GM18909 (cell line): Measurements from ENCODE around the gene TRIP13.

Source experiments
- ATAC-seq: cut with Tn5 transposase; IDR thresholded peaks from one replicate; pipeline ENCODE4 v1.9.1; 2021; ENCODE audit warnings: mild to moderate bottlenecking; ENCODE audit not compliant: unreplicated experiment, poor library complexity

Gene TRIP13

DNA sequence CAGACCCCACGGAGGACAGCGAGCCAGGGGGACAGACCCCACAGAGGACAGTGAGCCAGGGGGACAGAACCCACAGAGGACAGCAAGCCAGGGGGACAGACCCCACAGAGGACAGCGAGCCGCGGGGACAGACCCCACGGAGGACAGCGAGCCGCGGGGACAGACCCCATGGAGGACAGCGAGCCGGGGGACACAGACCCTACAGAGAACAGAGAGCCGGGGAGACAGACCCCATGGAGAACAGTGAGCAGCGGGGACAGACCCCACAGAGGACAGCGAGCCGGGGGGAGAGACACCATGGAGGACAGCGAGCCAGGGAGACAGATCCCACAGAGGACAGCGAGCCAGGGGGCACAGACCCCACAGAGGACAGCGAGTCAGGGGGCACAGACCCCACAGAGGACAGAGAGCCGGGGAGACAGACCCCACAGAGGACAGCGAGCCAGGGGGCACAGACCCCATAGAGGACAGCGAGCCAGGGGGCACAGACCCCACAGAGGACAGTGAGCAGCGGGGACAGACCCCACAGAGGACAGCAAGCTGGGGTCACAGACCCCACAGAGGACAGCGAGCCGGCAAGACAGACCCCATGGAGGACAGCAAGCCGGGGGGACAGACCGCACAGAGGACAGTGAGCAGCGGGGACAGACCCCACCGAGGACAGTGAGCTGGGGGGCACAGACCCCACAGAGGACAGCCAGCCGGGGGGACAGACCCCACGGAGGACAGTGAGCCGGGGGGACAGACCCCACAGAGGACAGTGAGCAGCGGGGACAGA lies 37.5 kb upstream of the TRIP13 start:
- ATAC-seq: no peak

DNA sequence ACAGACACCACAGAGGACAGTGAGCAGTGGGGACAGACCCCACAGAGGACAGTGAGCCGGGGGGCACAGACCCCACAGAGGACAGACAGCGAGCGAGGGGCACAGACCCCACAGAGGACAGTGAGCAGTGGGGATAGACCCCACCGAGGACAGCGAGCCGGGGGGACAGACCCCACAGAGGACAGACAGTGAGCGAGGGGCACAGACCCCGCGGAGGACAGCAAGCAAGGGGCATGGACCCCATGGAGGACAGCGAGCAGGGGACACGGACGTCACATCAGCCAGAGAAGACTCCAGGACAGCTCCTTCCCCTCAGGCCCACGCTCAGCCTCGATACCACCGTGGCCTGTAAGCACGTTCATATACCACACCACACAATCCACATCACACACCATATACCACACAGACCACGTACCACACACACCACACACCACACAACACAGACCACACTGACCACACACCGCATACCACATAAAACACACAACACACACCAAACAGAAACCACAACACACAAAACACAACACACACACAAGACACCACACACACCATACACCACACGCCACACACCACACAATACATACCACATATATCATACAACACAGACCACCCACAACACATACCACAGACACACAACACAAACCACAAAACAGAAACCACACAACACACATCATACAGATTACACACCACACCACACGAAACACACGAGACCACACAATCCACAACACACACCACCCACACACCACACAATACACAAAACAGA lies 36.7 kb upstream of the TRIP13 start:
- no peak for ATAC-seq

DNA sequence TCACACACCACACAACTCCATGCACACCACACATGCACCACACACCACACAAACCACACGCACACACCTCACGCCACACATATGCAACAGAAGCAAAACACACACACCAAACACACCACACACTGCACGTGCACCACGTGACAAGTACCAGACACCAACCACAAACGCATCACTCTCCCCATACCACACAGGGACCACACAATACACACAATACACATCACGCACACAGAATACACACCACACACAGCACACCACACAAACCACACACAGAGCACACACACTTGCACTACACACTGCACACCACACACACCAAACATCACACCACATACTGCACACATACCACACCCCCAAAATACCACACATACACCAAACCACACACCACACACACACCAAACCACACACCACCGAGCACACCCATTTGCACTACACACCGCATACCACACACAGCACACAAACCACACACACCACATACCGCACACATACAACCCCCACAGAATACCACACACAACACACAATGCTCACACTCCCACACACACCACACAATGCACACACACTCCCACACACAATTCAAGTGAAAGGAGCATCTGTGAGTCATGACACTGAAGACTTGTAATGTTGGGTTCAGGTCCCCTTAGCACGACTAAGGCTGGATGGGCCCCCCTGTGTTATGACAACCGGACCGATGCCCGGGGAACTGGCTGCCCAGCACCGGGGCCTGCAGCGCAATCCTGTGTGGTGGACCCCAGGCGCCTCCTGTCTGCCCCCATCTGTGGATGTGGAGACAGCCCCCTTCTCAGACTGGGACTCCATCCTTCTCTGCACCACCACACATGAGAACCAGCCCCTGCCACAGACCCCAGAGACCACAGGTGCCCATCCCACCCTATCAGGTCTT lies 35.9 kb upstream of the TRIP13 start:
- ATAC-seq: no peak

DNA sequence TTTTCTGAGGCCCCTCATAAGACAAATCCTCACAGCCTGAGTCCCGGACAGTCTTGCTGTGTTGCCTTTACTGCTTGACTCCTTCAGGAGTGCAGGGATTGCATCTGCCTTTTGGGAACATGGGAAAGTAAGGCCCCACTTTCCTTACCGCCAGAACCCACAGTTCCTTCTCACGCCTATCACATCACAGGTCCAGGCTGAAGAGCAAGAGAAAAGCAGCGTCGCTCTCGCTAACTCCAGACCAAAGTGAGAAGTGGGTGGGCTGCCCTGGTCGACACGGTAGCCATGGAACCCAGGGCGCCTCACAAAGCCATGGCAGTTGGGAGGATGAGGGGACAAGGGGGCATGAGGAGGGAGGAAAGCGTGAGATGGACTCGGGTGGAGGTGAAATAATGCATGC lies 34.0 kb upstream of the TRIP13 start:
- no peak for ATAC-seq

DNA sequence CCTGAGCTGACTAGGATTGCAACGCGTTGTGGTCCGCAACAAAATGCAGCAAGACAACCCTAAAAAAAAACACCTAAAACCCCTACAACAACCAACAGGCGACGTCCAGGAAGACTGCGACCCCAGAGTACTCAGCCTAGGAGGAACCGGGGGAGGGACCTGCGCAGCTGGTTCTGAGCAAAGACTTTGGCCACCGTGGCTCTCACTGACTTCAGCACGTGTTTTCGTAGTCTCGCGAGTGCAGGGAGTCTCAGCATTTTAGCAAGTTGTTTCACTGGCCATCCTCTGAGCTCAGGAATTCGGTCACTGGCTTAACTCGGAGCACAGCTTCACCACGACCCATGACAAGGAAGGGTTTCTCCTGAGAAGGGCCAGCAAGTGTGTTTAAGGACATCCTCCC lies 33.3 kb upstream of the TRIP13 start:
- no peak for ATAC-seq

DNA sequence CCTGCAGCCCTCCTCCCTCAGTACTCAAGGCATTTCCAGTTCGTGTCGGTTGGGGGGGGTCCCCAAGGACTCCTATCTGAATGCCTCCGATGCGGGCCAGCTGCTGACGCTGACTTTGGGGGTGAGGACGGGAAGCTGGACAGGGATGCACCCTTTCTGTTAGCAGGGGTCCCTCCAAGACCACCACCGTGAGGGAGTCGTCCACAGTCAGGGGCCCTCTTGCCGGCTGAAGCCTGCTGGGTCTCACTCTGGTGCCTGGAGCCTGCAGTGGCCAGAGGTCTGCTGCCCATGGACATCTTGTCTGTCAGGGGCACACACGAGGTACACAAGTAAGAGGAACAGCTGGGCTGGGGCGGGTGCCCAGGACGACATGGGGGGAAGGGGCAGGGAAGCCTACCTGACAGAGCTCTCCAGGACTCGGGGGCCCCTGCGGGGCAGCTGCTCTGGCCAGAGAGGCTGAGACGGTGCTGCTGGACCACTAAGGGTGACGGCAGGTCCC lies 32.8 kb upstream of the TRIP13 start:
- no peak for ATAC-seq

DNA sequence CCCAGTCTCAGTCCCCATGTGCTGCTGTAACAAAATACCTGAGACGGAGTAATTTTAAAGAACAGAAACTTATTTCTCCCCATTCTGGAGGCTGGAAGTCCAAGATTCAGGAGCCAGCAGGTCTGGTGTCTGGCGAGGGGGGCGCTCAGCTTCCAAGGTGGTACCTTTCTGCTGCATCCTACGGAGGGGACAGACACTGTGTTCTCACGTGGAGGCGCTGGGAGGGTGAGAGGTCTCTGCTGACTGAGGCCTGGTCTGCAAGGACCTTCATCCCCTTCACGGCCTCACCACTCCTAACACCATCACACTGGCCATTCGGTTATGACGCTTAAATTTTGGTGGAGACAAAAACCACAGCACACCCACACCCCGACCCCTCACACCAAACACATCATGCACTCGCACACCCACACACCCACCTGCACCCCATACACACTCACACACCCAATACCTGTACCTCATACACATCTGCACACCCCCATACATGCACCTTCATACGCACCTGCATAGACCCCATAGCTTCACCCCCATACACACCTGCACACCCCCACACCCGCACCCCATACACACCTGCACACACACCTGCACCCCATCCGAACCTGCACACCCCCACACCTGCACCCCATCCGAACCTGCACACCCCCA lies 32.1 kb upstream of the TRIP13 start:
- ATAC-seq: no peak

DNA sequence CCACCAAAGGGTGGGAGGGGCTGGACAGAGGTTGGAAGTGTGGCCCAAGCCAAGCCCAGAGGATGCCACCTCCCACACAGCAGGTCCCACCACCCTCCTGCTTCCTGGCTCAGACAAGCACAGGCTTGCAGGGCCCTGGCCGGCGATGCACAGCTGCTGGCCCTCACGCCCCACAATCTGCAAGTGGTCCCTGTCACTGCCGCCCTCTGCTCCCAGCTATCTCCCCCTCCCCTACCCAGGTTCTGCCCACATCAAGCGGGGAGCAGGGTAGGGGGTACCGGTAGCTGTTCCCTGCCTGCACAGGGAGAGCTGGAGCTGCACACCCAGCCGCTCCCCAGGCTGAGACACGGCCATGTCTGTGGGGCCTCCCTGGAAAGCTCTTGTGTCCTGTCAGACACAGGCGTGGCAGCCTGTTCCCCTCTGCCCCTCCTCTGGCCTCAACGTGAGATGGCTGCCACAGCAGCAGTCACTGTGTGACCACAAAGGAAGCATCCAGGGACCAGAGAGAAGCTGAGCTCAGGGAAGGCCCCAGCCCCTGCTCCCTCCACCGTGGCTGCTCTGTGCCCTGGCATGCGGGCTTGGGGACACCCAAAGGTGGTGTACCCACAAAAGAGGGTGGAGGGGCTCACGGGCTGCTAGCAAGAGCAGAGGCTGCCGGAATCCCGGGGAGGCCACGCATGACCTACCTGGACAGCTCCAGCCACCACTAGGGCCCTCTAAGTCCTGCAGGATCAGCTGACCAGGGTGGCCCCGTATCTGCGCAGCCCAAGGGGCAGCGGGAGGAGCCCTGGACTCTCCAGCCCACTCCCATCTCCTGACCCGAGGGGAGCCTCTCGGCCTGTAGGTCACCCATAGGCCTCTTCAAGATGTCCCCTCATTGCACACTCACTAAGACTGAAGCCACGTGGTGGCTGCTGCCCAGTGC lies 31.0 kb upstream of the TRIP13 start:
- no peak for ATAC-seq

DNA sequence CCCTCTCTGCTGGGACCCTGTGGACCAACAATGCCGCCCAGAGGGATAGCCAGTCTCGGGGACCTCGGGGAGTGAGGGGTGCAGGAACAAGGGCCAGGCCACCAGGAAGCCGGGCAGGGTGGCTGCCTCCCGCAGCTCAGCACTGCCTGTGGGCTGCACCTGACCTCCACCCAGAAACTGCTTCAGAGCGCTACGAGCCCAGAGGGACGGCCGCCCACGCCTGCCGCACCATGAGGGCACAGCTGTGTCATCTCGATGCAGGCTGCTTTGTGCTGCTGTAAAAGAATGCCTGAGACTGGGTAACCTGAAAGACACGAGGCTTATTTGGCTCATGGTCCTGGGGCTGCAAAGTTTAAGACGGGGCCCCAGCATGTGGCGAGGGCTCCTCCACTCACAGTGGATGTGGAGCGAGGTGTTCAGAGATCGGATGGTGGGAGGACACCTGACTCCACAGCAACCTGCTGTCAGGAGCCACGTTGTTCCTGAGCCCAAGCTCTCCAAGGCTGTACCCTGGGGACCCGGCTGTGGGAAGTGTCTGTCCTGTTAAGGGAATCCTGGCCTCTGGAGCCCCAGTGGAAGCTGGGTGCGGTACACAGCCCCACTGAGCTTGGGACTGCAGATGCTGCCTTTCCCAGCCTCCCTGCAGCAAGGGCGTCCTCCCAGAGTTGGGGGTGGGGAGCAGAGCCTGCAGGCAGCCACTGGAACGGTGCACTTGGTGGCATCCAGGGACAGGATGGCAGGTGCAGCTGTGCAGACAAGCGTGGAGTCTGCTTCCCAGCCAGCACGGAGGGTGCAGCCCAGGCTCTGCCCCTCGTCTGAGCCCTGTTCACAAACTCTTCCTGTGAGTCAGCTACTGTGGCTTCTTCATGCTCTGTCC lies 30.1 kb upstream of the TRIP13 start:
- no peak for ATAC-seq

DNA sequence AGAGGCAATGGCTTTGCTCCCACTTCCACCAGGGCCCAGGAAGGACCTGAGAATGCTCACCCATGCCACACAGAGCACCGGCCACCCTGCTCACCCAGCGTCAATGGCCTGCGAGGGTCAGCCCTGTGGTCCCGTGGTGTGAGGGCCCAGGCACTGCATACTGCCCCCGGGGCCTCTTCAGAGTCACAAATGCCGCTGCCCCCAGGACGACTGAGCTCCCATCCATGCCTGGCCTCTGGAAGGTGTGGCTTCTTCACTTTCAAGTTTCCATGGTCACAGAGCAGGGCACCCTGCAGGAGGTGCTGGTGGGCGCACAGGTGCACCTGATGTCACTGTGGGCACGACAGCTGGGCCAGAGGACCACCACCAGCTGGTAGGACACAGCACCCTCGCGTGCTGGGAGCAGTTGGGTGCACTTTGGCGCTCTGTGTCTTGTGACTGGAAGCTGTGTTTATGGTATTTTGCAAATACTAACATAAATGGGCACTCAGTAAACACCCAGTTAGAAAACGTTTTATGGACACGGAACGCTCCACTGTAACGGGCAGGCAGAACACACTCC lies 29.4 kb upstream of the TRIP13 start:
- ATAC-seq: no peak

DNA sequence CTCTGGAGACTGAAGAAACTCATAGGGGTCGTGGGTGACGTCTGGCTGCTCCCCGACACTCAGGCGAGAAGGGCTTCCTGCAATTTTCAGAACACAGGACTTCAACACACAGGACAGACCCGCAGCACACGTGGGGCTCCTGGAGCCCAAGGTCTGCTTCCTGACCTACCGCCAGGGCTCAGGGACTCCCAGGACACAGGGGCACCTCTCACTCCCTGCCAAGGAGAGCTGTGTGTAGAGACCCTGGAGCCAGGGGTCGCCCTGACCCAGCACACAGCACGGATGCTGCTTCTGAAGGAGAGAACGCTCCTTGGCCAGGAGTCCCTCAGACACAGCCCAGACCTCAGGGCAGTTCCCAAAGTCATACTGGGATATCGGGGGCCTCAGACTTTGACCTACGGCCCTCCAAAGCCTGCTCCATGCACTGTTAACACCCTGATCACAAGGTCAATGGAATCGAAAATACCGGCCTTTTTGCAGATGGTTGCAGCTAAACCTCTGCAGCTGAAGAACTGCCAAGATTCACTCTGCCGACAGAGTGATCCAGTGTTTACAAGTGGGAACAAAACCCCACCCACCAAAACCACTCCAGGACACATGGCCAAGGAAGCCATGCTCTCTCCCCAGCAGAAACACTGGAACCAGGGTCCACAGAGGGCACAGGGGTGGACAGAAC lies 28.1 kb upstream of the TRIP13 start:
- no peak for ATAC-seq

DNA sequence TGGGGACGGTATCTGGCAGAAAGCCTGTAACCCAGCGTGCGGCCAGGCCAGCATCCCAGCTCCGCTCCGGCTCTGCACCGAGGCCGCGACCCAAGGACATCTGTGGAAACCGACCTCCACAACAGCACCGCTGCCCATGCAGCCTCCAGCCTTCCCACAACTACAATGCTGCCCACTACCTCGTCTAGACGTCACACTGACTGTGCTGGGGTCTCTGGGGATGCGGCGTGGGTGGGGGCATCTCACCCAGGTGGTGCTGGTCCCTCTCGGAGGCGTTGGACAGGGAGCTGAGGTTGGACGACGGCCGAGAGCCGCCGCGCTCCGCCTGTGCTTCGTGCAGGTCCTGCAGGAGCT lies 27.5 kb upstream of the TRIP13 start:
- ATAC-seq: no peak

DNA sequence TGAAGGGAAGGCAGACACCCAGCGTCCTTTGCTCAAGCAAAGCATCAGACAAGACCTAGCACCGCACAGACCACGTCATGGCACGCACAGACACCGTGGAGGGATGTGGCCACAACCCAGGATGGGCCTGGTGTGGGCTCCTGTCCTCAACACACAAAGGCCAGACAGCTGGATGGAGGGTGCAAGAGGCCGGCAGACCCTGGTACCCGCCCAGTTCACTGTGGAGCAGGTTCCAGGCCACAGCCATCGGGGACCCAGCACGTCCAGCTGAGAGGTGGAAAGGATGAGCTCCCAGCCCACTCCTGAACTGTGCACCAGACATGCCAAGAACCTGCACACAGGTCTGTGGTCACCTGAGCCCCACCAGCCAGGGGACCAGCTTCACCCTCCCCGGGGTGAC lies 26.9 kb upstream of the TRIP13 start:
- ATAC-seq: no peak

DNA sequence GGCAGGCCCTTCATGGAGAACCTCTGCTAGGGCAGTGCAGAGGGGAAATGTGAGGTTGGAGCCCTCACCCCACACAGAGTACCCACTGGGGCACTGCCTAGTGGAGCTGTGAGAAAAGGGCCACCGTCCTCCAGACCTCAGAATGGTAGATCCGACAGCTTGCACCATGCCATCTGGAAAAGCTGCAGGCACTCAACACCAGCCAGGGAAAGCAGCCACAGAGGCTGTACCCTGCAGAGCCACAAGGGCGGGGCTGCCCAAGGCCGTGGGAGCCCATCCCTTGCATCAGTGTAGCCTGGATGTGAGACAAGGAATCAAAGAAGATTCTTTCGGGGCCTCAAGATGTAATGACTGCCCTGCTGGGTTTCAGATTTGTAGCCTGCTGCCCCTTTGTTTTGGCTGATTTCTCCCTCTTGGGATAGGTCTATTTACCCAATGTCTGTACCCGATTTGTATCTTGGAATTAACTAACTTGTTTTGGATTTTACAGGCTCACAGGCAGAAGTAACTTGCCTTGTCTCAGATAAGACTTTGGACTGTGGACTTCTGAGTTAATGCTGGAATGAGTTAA lies 25.3 kb upstream of the TRIP13 start:
- ATAC-seq: no peak

DNA sequence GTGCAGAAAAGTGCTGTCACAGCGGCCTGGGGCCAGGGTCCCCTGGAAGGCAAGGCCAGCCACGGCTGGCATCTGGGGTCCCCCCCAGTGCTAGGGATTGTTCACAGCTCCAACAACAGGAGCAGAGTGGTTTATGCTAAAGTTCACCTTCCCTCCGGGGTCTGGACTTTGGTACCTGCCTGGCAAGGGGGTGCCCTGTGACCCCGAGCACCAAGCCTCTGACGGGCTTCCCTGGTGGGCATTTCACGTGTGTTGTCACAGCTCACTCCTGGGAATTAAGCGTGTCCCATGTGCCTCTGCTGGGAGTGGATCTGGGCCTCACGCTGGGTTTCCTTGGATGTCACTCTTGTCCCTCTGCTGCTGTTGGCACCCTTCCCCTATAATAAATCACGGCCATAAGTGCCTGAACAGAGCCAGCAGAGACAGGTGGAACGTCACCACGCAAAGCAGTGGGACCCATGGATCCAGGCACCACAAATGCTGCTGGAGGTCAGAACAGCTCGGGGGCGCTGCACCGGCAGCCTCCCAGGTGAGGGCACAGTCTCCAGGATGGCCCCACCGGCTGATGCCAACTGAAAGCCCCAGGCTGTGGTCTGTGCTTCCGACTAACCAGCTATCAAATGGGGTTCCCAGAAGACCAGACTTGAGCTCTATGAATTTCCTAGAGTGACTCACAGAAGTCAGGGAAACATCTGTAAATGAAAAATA lies 24.1 kb upstream of the TRIP13 start:
- ATAC-seq: no peak

DNA sequence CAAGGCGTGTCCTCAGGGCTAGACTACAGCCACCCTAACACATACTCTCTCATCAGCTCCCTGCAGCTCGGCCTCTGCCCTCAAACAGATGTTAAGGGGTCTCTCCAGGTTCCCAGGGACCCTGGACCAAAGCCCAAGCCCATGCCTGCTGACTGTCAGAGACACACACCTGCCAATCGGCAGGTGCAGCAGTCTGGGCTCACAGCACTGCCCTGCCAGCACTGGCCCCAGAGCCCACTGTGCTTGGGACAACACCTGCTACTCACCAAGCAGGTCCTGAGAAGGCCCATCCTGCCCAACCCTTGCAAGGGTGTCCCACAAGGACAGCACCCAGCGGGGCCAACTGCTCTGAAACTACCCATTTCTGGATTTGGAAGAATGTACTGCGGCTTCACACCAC lies 21.7 kb upstream of the TRIP13 start:
- ATAC-seq: no peak
